ENCODE results near the gene COQ4. TPM values are rescaled to one million over a fixed set of nuclear protein-coding genes. Genes with fewer than 3 reads are reported as not detected.

COQ4 gene
- total RNA-seq, 1 donor from 2014 or later: 16.8 TPM

- no peak for TF ChIP-seq EZH2phosphoT487 (IDR thresholded peaks at IDR 0.05)
- TF ChIP-seq CTCF (IDR thresholded peaks at IDR 0.05): no peak
- TF ChIP-seq EZH2 (IDR thresholded peaks at IDR 0.05): no peak
- H3K4me3 ChIP-seq: peak overlapping the region; percentile 94
- peaks cover 38% of the 10 kb centered on the region for H3K79me2 ChIP-seq (ENCODE audit: low read depth)
- peaks cover 13% of the 10 kb centered on the region for H3K4me1 Mint-ChIP-seq
- H3K27me3 ChIP-seq: no peaks in the 10 kb centered on the region
- H3K27ac Mint-ChIP-seq: peak overlapping the region; percentile 14
- no peaks in the 10 kb centered on the region for H3K36me3 ChIP-seq
- peaks cover 11% of the 10 kb centered on the region for H3K4me1 ChIP-seq
- H2AFZ ChIP-seq (replicated peaks): peak overlapping the region; percentile 99
- H3K27ac ChIP-seq: no peak overlapping the region
- H3K36me3 Mint-ChIP-seq: peaks cover 2% of the 10 kb centered on the region
- H3K9me3 Mint-ChIP-seq: no peaks in the 10 kb centered on the region
- no peaks in the 10 kb centered on the region for H3K9me3 ChIP-seq (ENCODE audit: low read depth)
- no peak for DNase-seq (ENCODE audit: low spot score)
- peaks cover 4% of the 10 kb centered on the region for H3K27me3 Mint-ChIP-seq (ENCODE audit: insufficient read depth, low read depth)
- H3F3A ChIP-seq (ENCODE audit: low read depth): no peaks in the 10 kb centered on the region
- peak overlapping the region; percentile 99 for H3K4me3 Mint-ChIP-seq
- no peaks in the 10 kb centered on the region for H4K20me1 ChIP-seq (ENCODE audit: low read depth)
- H3K4me2 ChIP-seq: peak overlapping the region; percentile 97
- peak overlapping the region; percentile 52 for H3K9ac ChIP-seq
Observed at GRCh38 chr9:128321879-128322403, 698 bp upstream of the COQ4 start.

GRCh38 chr9:128323212-128323730 lies 632 bp downstream of the COQ4 start:
- H3K4me1 ChIP-seq: peaks cover 11% of the 10 kb centered on the region
- Mint-ChIP-seq H3K9me3 (no peaks in the 10 kb centered on the region), H3K4me1 (peaks cover 13% of the 10 kb centered on the region), H3K27me3 (ENCODE audit: insufficient read depth, low read depth) (peaks cover 2% of the 10 kb centered on the region), H3K36me3 (peaks cover 6% of the 10 kb centered on the region), H3K27ac (peak overlapping the region; percentile 72), H3K4me3 (peak overlapping the region; percentile 99)
- H3F3A ChIP-seq (ENCODE audit: low read depth): no peaks in the 10 kb centered on the region
- no peaks in the 10 kb centered on the region for H3K36me3 ChIP-seq
- peak overlapping the region; percentile 68 for H3K9ac ChIP-seq
- no peaks in the 10 kb centered on the region for H3K9me3 ChIP-seq (ENCODE audit: low read depth)
- H3K4me2 ChIP-seq: peak overlapping the region; percentile 97
- H2AFZ ChIP-seq (replicated peaks): peak overlapping the region; percentile 99
- no peak overlapping the region for H3K27ac ChIP-seq
- no peak for DNase-seq (ENCODE audit: low spot score)
- no peak for TF ChIP-seq EZH2phosphoT487 (IDR thresholded peaks at IDR 0.05)
- TF ChIP-seq CTCF (IDR thresholded peaks at IDR 0.05): peak; percentile 3
- no peak for TF ChIP-seq EZH2 (IDR thresholded peaks at IDR 0.05)
- no peaks in the 10 kb centered on the region for H3K27me3 ChIP-seq
- H4K20me1 ChIP-seq (ENCODE audit: low read depth): no peaks in the 10 kb centered on the region
- peak overlapping the region; percentile 94 for H3K4me3 ChIP-seq
- peaks cover 38% of the 10 kb centered on the region for H3K79me2 ChIP-seq (ENCODE audit: low read depth)

GRCh38 chr9:128323791-128324190 lies 1.2 kb downstream of the COQ4 start:
- Mint-ChIP-seq H3K27me3 (ENCODE audit: insufficient read depth, low read depth) (peaks cover 2% of the 10 kb centered on the region), H3K4me1 (peaks cover 13% of the 10 kb centered on the region), H3K36me3 (peaks cover 6% of the 10 kb centered on the region), H3K27ac (peak overlapping the region; percentile 42), H3K9me3 (no peaks in the 10 kb centered on the region), H3K4me3 (peak overlapping the region; percentile 99)
- Histone ChIP-seq H3F3A (ENCODE audit: low read depth) (no peaks in the 10 kb centered on the region), H3K27me3 (no peaks in the 10 kb centered on the region), H3K79me2 (ENCODE audit: low read depth) (peaks cover 38% of the 10 kb centered on the region), H3K4me3 (peak overlapping the region; percentile 94), H3K4me2 (peak overlapping the region; percentile 97), H3K9ac (no peak overlapping the region), H4K20me1 (ENCODE audit: low read depth) (peaks cover 4% of the 10 kb centered on the region), H2AFZ (replicated peaks) (no peak overlapping the region), H3K27ac (no peak overlapping the region), H3K4me1 (peaks cover 11% of the 10 kb centered on the region), H3K9me3 (ENCODE audit: low read depth) (no peaks in the 10 kb centered on the region), H3K36me3 (no peaks in the 10 kb centered on the region)
- TF ChIP-seq CTCF (IDR thresholded peaks at IDR 0.05) (no peak), EZH2 (IDR thresholded peaks at IDR 0.05) (no peak), EZH2phosphoT487 (IDR thresholded peaks at IDR 0.05) (no peak)
- no peak for DNase-seq (ENCODE audit: low spot score)
